WTC11 (cell line): ENCODE measurements around the gene RHBG. TPM values are rescaled to one million over a fixed set of nuclear protein-coding genes. Genes with fewer than 3 reads are reported as not detected.

Experiments
- ATAC-seq: fragments of 200-7000 bp; cut with Tn5 transposase; 2 replicates; pipeline ENCODE4 v1.10.0; 2021; ENCODE audit warnings: mild to moderate bottlenecking, moderate library complexity
- CTCF ChIA-PET: fragments of 300-600 bp; sonication (Branson Sonifier 250); formaldehyde crosslinking; loops from one replicate; lab custom pipeline; 2021; ENCODE audit warnings: antibody characterized with exemption; lab: Charles Lee
- POLR2A ChIA-PET: fragments of 350-600 bp; sonication (Branson Sonifier 250); formaldehyde crosslinking; loops from one replicate; lab custom pipeline; 2021; ENCODE audit warnings: antibody characterized with exemption; lab: Charles Lee
- DNase-seq: peaks from one replicate; pipeline ENCODE4 v3.0.0; 2021; ENCODE audit warnings: low spot score
- H3K27ac Mint-ChIP-seq: 2 replicates; pipeline ENCODE4 v1.8.0; 2021; ENCODE audit warnings: mixed read lengths
- H3K27me3 Mint-ChIP-seq: 2 replicates; pipeline ENCODE4 v1.8.0; 2021; ENCODE audit warnings: low read depth, mild to moderate bottlenecking, moderate library complexity, mixed read lengths
- H3K36me3 Mint-ChIP-seq: 2 replicates; pipeline ENCODE4 v1.8.0; 2021; ENCODE audit warnings: mixed read lengths
- H3K4me1 Mint-ChIP-seq: 2 replicates; pipeline ENCODE4 v1.8.0; 2022; ENCODE audit warnings: mixed read lengths
- H3K4me3 Mint-ChIP-seq: 2 replicates; pipeline ENCODE4 v1.8.0; 2021; ENCODE audit warnings: mild to moderate bottlenecking, moderate library complexity, mixed read lengths
- H3K9me3 Mint-ChIP-seq: 2 replicates; pipeline ENCODE4 v1.8.0; 2021; ENCODE audit warnings: mixed read lengths
- GRHL2 ChIP-seq: fragments of 250-450 bp; sonication (Bioruptor Pico); IDR thresholded peaks from 2 replicates; pipeline ENCODE4 v1.8.0; 2022; ENCODE audit warnings: mild to moderate bottlenecking, moderate library complexity; ENCODE audit not compliant: insufficient replicate concordance, severe bottlenecking
- GTF2I ChIP-seq: fragments of 250-450 bp; sonication (Bioruptor Pico); conservative IDR thresholded peaks from 2 replicates; pipeline ENCODE4 v1.4.0; 2021; ENCODE audit warnings: mild to moderate bottlenecking
- MYBL2 ChIP-seq: sonication (generic); formaldehyde crosslinking; IDR thresholded peaks from 2 replicates; pipeline ENCODE4 v1.8.1; 2023; ENCODE audit warnings: mild to moderate bottlenecking, moderate library complexity, missing genetic modification reagents
- SP1 ChIP-seq: sonication (generic); formaldehyde crosslinking; conservative IDR thresholded peaks from 2 replicates; pipeline ENCODE4 v1.8.1; 2022; ENCODE audit warnings: missing genetic modification reagents
- ZNF317 ChIP-seq: sonication (generic); formaldehyde crosslinking; IDR thresholded peaks from 2 replicates; pipeline ENCODE4 v1.8.1; 2023; ENCODE audit warnings: low read depth, mild to moderate bottlenecking, moderate library complexity, missing genetic modification reagents, borderline replicate concordance
- total RNA-seq: library from RNA; stranded (reverse); gene quantifications from 3 replicates; pipeline ENCODE4 v1.2.3, GENCODE V29; 2021
- TF ChIP-seq, protein P1 (sequence below): sonication (generic); formaldehyde crosslinking; IDR thresholded peaks from 2 replicates; pipeline ENCODE4 v1.8.0; 2022; ENCODE audit warnings: mild to moderate bottlenecking, missing genetic modification reagents
- TF ChIP-seq, protein P2 (sequence below): fragments of 250-450 bp; sonication (Bioruptor Pico); IDR thresholded peaks from 2 replicates; pipeline ENCODE4 v1.8.0; 2021; ENCODE audit warnings: mild to moderate bottlenecking
- TF ChIP-seq, protein P3 (sequence below): fragments of 200-600 bp; IDR thresholded peaks from 2 replicates; pipeline ENCODE4 v1.8.0; 2022; ENCODE audit warnings: antibody characterized with exemption
- TF ChIP-seq, protein P4 (sequence below): fragments of 250-450 bp; sonication (Bioruptor Pico); IDR thresholded peaks from 2 replicates; pipeline ENCODE4 v2.1.2; 2022; ENCODE audit warnings: mild to moderate bottlenecking, moderate library complexity
- TF ChIP-seq, protein P5 (sequence below): sonication (generic); formaldehyde crosslinking; IDR thresholded peaks from 2 replicates; pipeline ENCODE4 v1.8.1; 2023; ENCODE audit warnings: mild to moderate bottlenecking, missing genetic modification reagents
- TF ChIP-seq, protein P6 (sequence below): sonication (generic); formaldehyde crosslinking; IDR thresholded peaks from 2 replicates; pipeline ENCODE4 v1.8.1; 2023; ENCODE audit warnings: mild to moderate bottlenecking, missing genetic modification reagents, moderate library complexity
- TF ChIP-seq, protein P7 (sequence below): sonication (generic); formaldehyde crosslinking; IDR thresholded peaks from 2 replicates; pipeline ENCODE4 v1.8.0; 2022; ENCODE audit warnings: mild to moderate bottlenecking, missing genetic modification reagents

Gene RHBG
- total RNA-seq, 1 experiment from 2014 or later: 1.9 TPM

DNA sequence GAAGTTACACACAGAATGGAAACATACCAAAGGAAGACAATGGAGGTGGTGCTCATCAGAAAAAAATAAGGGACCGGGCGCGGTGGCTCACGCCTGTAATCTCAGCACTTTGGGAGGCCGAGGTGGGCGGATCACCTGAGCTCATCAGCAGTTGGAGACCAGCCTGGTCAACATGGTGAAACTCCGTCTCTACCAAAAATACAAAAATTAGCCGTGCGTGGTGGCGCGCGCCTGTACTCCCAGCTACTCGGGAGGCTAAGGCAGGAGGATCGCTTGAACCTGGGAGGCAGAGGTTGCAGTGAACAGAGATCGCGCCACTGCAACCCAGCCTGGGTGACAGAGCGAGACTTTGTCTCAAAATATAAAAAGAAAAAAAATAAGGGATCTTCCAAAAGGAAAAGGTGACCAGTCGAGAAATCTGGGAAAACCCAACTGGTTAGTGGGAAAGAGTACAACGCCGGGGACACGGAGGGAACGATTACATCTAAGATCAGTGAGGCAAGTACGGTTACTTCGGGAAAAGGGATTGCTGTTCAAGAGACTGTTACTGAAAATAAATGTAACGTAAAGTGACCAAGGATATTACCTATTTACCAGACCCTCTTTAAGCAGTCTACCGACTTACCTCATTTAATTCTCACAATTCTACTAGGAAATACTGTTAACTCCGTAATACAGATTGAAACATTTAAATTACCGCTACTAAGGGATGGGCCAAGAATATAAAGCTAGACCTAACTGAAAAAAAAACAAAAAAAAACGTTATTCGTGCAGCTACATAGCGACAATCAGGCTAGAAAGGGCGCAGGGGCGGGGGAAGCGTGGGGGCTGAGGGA is 31.7 kb upstream of the RHBG start:
- ChIA-PET POLR2A (interaction anchor here (0.6 to 2.4 kb wide), 2 partner anchors 54 to 297 kb away, joined by 3 to 10 read pairs; partner anchors contain the start of gene SMG5), CTCF (interaction anchor here (0.6 to 3.0 kb wide), 10 partner anchors 18 to 196 kb away, joined by 3 to 14 read pairs (median 4); partner anchors contain the start of genes PMF1 and SLC25A44)
- Mint-ChIP-seq H3K4me3 (peak overlapping the region; percentile 99), H3K27ac (peak overlapping the region; percentile 96), H3K36me3 (peaks cover 42% of the 10 kb centered on the region), H3K9me3 (no peaks in the 10 kb centered on the region), H3K4me1 (peaks cover 18% of the 10 kb centered on the region), H3K27me3 (no peaks in the 10 kb centered on the region)
- DNase-seq: no peak
- TF ChIP-seq, protein P1, sequence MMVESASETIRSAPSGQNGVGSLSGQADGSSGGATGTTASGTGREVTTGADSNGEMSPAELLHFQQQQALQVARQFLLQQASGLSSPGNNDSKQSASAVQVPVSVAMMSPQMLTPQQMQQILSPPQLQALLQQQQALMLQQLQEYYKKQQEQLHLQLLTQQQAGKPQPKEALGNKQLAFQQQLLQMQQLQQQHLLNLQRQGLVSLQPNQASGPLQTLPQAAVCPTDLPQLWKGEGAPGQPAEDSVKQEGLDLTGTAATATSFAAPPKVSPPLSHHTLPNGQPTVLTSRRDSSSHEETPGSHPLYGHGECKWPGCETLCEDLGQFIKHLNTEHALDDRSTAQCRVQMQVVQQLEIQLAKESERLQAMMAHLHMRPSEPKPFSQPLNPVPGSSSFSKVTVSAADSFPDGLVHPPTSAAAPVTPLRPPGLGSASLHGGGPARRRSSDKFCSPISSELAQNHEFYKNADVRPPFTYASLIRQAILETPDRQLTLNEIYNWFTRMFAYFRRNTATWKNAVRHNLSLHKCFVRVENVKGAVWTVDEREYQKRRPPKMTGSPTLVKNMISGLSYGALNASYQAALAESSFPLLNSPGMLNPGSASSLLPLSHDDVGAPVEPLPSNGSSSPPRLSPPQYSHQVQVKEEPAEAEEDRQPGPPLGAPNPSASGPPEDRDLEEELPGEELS: no peak
- TF ChIP-seq, protein P2, sequence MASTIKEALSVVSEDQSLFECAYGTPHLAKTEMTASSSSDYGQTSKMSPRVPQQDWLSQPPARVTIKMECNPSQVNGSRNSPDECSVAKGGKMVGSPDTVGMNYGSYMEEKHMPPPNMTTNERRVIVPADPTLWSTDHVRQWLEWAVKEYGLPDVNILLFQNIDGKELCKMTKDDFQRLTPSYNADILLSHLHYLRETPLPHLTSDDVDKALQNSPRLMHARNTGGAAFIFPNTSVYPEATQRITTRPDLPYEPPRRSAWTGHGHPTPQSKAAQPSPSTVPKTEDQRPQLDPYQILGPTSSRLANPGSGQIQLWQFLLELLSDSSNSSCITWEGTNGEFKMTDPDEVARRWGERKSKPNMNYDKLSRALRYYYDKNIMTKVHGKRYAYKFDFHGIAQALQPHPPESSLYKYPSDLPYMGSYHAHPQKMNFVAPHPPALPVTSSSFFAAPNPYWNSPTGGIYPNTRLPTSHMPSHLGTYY: no peak
- peak; percentile 75; the same call in 1 of the 2 replicates for TF ChIP-seq GTF2I (CRISPR knock-in tag)
- TF ChIP-seq, protein P3, sequence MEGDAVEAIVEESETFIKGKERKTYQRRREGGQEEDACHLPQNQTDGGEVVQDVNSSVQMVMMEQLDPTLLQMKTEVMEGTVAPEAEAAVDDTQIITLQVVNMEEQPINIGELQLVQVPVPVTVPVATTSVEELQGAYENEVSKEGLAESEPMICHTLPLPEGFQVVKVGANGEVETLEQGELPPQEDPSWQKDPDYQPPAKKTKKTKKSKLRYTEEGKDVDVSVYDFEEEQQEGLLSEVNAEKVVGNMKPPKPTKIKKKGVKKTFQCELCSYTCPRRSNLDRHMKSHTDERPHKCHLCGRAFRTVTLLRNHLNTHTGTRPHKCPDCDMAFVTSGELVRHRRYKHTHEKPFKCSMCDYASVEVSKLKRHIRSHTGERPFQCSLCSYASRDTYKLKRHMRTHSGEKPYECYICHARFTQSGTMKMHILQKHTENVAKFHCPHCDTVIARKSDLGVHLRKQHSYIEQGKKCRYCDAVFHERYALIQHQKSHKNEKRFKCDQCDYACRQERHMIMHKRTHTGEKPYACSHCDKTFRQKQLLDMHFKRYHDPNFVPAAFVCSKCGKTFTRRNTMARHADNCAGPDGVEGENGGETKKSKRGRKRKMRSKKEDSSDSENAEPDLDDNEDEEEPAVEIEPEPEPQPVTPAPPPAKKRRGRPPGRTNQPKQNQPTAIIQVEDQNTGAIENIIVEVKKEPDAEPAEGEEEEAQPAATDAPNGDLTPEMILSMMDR: no peak
- TF ChIP-seq, protein P4, sequence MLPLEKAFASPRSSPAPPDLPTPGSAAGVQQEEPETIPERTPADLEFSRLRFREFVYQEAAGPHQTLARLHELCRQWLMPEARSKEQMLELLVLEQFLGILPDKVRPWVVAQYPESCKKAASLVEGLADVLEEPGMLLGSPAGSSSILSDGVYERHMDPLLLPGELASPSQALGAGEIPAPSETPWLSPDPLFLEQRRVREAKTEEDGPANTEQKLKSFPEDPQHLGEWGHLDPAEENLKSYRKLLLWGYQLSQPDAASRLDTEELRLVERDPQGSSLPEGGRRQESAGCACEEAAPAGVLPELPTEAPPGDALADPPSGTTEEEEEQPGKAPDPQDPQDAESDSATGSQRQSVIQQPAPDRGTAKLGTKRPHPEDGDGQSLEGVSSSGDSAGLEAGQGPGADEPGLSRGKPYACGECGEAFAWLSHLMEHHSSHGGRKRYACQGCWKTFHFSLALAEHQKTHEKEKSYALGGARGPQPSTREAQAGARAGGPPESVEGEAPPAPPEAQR (CRISPR knock-in tag): no peak
- ATAC-seq: no peak

DNA sequence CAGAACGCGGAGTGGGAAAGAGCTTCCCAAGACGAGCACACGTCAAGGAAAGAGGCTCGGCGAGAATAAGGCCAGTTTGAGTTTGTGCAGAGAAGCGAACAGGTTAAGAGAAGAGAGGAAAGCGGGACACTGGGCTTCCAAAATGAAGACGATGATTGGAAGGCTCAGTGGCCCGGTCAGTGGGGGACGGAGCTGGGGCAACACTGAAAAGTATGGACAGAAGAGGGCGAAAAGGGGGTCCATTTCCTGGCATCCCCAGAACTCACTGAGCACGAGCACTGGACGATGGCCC is 31.2 kb upstream of the RHBG start:
- H3K27ac Mint-ChIP-seq: peak overlapping the region; percentile 96
- DNase-seq (no peak), ATAC-seq (no peak)
- peaks cover 37% of the 10 kb centered on the region for H3K36me3 Mint-ChIP-seq
- no peaks in the 10 kb centered on the region for H3K27me3 Mint-ChIP-seq
- no peaks in the 10 kb centered on the region for H3K9me3 Mint-ChIP-seq
- POLR2A ChIA-PET: interaction anchor here (0.6 to 2.4 kb wide), 4 partner anchors 55 to 330 kb away, joined by 3 to 10 read pairs (median 4); partner anchors contain the start of gene SMG5
- TF ChIP-seq, protein P5, sequence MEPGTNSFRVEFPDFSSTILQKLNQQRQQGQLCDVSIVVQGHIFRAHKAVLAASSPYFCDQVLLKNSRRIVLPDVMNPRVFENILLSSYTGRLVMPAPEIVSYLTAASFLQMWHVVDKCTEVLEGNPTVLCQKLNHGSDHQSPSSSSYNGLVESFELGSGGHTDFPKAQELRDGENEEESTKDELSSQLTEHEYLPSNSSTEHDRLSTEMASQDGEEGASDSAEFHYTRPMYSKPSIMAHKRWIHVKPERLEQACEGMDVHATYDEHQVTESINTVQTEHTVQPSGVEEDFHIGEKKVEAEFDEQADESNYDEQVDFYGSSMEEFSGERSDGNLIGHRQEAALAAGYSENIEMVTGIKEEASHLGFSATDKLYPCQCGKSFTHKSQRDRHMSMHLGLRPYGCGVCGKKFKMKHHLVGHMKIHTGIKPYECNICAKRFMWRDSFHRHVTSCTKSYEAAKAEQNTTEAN (CRISPR knock-in tag): no peak
- TF ChIP-seq SP1 (CRISPR knock-in tag): no peak
- no peak for TF ChIP-seq GRHL2 (CRISPR knock-in tag)
- TF ChIP-seq, protein P6, sequence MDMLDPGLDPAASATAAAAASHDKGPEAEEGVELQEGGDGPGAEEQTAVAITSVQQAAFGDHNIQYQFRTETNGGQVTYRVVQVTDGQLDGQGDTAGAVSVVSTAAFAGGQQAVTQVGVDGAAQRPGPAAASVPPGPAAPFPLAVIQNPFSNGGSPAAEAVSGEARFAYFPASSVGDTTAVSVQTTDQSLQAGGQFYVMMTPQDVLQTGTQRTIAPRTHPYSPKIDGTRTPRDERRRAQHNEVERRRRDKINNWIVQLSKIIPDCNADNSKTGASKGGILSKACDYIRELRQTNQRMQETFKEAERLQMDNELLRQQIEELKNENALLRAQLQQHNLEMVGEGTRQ (CRISPR knock-in tag): no peak
- TF ChIP-seq ZNF317 (CRISPR knock-in tag): no peak
- TF ChIP-seq, protein P7, sequence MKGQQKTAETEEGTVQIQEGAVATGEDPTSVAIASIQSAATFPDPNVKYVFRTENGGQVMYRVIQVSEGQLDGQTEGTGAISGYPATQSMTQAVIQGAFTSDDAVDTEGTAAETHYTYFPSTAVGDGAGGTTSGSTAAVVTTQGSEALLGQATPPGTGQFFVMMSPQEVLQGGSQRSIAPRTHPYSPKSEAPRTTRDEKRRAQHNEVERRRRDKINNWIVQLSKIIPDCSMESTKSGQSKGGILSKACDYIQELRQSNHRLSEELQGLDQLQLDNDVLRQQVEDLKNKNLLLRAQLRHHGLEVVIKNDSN (CRISPR knock-in tag): 0 out of 2 replicates have a peak, but pooled peaks have one; percentile 12
- no peak for TF ChIP-seq MYBL2 (CRISPR knock-in tag)
- TF ChIP-seq, all 79 proteins: peak for 1
- Mint-ChIP-seq H3K4me1 (peaks cover 18% of the 10 kb centered on the region), H3K4me3 (peak overlapping the region; percentile 99)
- CTCF ChIA-PET: interaction anchor here (0.6 to 3.0 kb wide), 10 partner anchors 18 to 196 kb away, joined by 3 to 14 read pairs (median 4); partner anchors contain the start of genes PMF1, SLC25A44 and SMG5
